ENCODE data around the gene HPCAL4.

HPCAL4 gene

DNA sequence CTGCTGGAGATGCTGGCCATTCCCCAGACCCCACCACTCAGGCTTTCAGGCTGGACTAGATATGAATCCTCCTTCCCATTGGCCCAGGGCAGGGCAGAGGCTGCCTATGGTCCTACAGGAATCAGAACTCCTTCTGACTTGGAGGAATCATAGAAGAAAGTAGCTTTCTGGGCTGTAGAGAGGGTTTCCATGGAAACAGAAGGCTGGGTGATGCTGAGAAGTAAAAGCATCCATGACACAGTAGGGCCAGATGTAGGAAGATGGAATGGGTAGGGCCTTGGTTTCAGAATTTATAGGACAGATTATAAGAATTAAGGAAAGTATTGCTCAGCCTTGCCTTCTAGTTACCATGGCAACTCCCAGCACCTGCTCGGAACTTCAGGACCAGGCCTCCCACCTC lies 28.4 kb downstream of the HPCAL4 start:
- H3K27ac ChIP-seq (ENCODE audit: low read depth, low read length), result no peak overlapping the region
- peaks cover 94% of the 10 kb centered on the region for H3K27me3 ChIP-seq (ENCODE audit: control insufficient read depth, insufficient read depth, low read length)
- no peak overlapping the region for H3K4me3 ChIP-seq (ENCODE audit: low read depth, low read length)
- no peaks in the 10 kb centered on the region for H3K4me1 ChIP-seq (ENCODE audit: control insufficient read depth, insufficient read depth, low read length)
- H3K9ac ChIP-seq (ENCODE audit: low read depth, low read length), result no peak overlapping the region
- H3K36me3 ChIP-seq (ENCODE audit: control insufficient read depth, insufficient read depth, low read length), result no peaks in the 10 kb centered on the region
- H3K9me3 ChIP-seq (ENCODE audit: control insufficient read depth, insufficient read depth, low read length), result no peaks in the 10 kb centered on the region

DNA sequence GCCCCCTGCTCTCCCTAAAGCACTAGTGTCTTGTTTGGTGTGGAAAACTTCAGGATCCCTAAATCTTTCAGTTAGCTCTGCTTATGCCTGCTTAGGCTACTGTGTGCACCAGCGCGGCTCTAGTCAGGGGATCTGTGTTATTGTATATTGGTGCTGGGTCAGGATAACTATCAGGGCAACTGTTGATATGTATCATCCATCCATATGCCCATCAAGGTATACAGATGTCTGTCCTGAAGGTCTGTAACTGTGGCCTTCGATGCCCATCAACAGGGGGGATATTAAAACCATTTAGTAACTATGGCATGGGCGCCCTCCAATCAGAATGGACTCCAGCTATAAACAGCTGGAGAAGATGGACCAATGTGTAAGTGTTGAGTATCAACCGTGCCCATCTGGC lies 31.7 kb downstream of the HPCAL4 start:
- Histone ChIP-seq H3K27me3 (ENCODE audit: control insufficient read depth, insufficient read depth, low read length) (peaks cover 87% of the 10 kb centered on the region), H3K9ac (ENCODE audit: low read depth, low read length) (no peak overlapping the region), H3K4me3 (ENCODE audit: low read depth, low read length) (no peak overlapping the region), H3K9me3 (ENCODE audit: control insufficient read depth, insufficient read depth, low read length) (no peaks in the 10 kb centered on the region), H3K36me3 (ENCODE audit: control insufficient read depth, insufficient read depth, low read length) (no peaks in the 10 kb centered on the region), H3K27ac (ENCODE audit: low read depth, low read length) (no peak overlapping the region), H3K4me1 (ENCODE audit: control insufficient read depth, insufficient read depth, low read length) (no peaks in the 10 kb centered on the region)

DNA sequence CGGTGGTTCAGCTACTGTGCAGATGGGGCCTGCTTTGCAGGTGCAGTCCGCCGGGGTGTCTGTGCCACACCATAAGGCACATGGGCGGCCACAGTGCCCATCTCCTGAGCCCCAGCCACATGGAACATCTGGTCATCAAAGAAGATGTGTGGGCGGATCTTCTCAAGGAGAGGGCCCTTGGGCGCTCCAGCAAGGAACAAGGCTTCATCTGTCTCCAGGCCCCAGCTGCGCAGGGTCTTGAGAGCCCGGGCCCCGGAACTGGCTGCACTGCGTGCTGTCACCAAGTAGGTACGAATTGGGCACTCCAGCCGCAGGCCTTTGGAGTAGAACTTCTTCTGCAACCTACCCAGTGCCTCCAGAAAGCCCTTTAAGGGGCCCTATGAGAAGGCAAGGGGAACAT lies 32.1 kb downstream of the HPCAL4 start:
- no peak overlapping the region for H3K9ac ChIP-seq (ENCODE audit: low read depth, low read length)
- no peak overlapping the region for H3K4me3 ChIP-seq (ENCODE audit: low read depth, low read length)
- H3K9me3 ChIP-seq (ENCODE audit: control insufficient read depth, insufficient read depth, low read length), result no peaks in the 10 kb centered on the region
- H3K27me3 ChIP-seq (ENCODE audit: control insufficient read depth, insufficient read depth, low read length), result peaks cover 89% of the 10 kb centered on the region
- no peaks in the 10 kb centered on the region for H3K36me3 ChIP-seq (ENCODE audit: control insufficient read depth, insufficient read depth, low read length)
- H3K27ac ChIP-seq (ENCODE audit: low read depth, low read length), result no peak overlapping the region
- H3K4me1 ChIP-seq (ENCODE audit: control insufficient read depth, insufficient read depth, low read length), result peaks cover 1% of the 10 kb centered on the region; the same call in 1 of the 2 replicates

DNA sequence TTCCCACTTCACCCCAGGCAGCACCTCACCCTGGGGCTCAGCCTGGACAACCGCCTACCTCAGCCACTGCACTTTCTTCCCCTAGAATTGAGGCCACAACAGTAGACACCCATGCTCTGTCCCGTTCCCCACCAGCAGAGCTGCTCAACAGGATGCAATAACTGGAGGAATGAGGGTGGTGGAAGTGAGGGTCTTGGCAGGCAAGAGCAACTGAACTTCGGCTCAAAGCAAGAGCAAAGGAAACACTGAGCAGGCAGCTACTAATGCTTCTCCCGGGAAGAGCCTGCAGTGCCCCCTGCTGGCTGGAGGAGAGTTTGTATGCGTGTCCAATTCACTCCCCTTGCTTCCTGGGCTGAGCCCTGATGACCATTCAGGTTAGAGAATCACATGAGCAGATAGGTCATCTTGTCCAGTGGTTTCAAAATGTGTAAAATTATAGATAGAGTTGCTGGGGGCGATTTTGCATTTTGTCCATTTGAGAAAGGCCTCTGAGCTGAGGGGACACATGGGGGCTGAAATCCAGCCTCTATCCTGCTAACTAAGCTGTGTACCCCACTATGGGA lies 33.2 kb downstream of the HPCAL4 start:
- Histone ChIP-seq H3K4me3 (ENCODE audit: low read depth, low read length) (no peak overlapping the region), H3K9ac (ENCODE audit: low read depth, low read length) (no peak overlapping the region), H3K27me3 (ENCODE audit: control insufficient read depth, insufficient read depth, low read length) (peaks cover 83% of the 10 kb centered on the region), H3K4me1 (ENCODE audit: control insufficient read depth, insufficient read depth, low read length) (peaks cover 6% of the 10 kb centered on the region; the same call in 1 of the 2 replicates), H3K9me3 (ENCODE audit: control insufficient read depth, insufficient read depth, low read length) (no peaks in the 10 kb centered on the region), H3K27ac (ENCODE audit: low read depth, low read length) (no peak overlapping the region), H3K36me3 (ENCODE audit: control insufficient read depth, insufficient read depth, low read length) (no peaks in the 10 kb centered on the region)

DNA sequence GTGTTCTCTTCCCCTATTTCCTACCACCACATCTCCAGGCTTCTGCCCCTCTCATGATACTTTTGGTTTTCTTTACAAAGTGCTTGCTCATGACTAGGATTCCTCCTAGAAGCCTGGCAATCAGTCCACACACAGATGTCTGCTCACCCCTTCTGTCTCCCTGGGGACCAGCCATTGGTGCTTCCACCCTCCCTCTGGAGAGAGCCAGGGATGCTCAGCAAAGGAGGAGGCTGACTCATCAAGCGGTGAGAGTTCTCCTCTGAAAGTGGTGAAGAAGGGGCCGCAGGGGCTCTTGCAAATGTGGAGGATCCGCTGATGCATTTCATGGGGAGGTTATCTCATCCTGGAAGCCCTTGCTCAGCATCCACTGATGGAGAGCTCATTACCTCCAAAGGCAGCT lies 33.8 kb downstream of the HPCAL4 start:
- Histone ChIP-seq H3K36me3 (ENCODE audit: control insufficient read depth, insufficient read depth, low read length) (no peaks in the 10 kb centered on the region), H3K4me3 (ENCODE audit: low read depth, low read length) (no peak overlapping the region), H3K9me3 (ENCODE audit: control insufficient read depth, insufficient read depth, low read length) (no peaks in the 10 kb centered on the region), H3K4me1 (ENCODE audit: control insufficient read depth, insufficient read depth, low read length) (peaks cover 6% of the 10 kb centered on the region; the same call in 1 of the 2 replicates), H3K27ac (ENCODE audit: low read depth, low read length) (no peak overlapping the region), H3K9ac (ENCODE audit: low read depth, low read length) (no peak overlapping the region), H3K27me3 (ENCODE audit: control insufficient read depth, insufficient read depth, low read length) (peaks cover 77% of the 10 kb centered on the region)

DNA sequence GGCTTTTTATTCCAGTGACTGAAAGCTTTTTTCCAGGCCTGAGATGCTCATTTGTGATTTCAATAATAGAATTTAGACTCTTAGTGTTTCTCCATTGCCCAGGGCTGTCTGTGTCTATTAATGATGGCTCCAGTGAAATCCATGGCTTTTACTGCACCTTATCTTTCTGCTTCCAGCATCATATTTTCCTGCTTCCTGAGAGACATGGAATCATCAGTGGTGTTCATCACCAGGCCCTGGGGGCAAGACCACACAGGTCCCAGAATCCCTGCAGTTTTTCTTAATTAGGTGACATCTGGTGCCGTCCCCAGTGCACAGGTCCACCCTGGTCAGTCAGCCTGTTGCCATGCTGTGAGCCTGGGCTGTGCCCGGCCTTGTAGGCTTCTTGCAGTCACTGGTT lies 34.8 kb downstream of the HPCAL4 start:
- H3K36me3 ChIP-seq (ENCODE audit: control insufficient read depth, insufficient read depth, low read length), result no peaks in the 10 kb centered on the region
- peaks cover 6% of the 10 kb centered on the region; the same call in 1 of the 2 replicates for H3K4me1 ChIP-seq (ENCODE audit: control insufficient read depth, insufficient read depth, low read length)
- no peak overlapping the region for H3K27ac ChIP-seq (ENCODE audit: low read depth, low read length)
- no peak overlapping the region for H3K4me3 ChIP-seq (ENCODE audit: low read depth, low read length)
- H3K9me3 ChIP-seq (ENCODE audit: control insufficient read depth, insufficient read depth, low read length), result no peaks in the 10 kb centered on the region
- peaks cover 67% of the 10 kb centered on the region for H3K27me3 ChIP-seq (ENCODE audit: control insufficient read depth, insufficient read depth, low read length)
- no peak overlapping the region for H3K9ac ChIP-seq (ENCODE audit: low read depth, low read length)

DNA sequence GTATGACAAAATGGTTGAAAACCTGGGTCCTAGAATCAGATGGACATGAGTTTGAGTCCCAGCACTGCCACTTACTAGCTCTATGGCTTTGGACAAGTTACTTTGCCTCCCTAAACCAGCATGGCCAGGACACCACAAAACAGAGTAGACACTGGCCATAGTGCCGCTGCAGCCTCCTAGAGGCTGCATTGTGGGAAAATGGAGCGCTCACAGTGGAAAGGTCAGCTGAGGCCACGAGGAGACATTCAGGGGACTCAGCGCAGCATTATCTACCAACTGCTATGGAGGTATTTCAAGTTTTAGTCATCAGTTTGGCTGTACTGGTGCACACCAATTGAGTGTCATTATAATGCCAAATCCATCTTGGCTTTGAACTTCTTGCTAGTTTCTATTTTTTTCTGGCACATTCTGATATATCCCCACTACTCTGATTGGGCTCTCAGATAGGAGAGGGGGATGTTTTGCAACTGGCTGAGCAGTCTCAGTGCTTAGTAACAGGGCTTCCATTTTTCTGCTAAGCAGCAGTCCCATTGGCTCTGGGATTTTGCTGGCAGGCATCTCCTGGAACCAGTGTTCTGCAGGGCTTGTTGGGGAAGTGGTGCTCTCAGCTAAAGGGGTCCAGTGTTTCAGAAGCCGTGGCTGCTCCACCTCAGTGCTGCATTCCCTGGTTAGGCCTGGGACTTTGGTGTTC lies 35.5 kb downstream of the HPCAL4 start:
- H3K27me3 ChIP-seq (ENCODE audit: control insufficient read depth, insufficient read depth, low read length), result peaks cover 63% of the 10 kb centered on the region
- no peaks in the 10 kb centered on the region for H3K9me3 ChIP-seq (ENCODE audit: control insufficient read depth, insufficient read depth, low read length)
- H3K27ac ChIP-seq (ENCODE audit: low read depth, low read length), result no peak overlapping the region
- no peak overlapping the region for H3K4me3 ChIP-seq (ENCODE audit: low read depth, low read length)
- H3K36me3 ChIP-seq (ENCODE audit: control insufficient read depth, insufficient read depth, low read length), result no peaks in the 10 kb centered on the region
- peaks cover 6% of the 10 kb centered on the region; the same call in 1 of the 2 replicates for H3K4me1 ChIP-seq (ENCODE audit: control insufficient read depth, insufficient read depth, low read length)
- H3K9ac ChIP-seq (ENCODE audit: low read depth, low read length), result no peak overlapping the region

DNA sequence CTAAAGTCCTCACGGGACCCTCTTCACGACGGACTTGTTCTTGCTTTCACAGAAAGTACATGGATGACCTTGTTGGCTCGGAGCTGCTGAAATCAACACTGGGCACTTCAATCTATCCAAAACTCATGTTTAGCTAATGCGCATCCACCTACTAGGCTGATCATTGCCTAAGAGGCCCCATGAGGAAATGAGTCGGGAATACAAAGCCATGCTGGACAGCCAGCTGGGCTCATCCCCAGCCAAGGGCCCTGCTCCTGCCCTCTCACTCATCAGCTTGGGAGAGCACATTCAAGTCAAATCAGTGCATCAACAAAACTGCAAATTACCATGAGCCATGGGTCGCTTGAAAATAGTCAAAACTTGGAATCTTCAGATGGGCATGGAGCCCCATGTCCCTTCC lies 36.9 kb downstream of the HPCAL4 start:
- Histone ChIP-seq H3K27ac (ENCODE audit: low read depth, low read length) (no peak overlapping the region), H3K9me3 (ENCODE audit: control insufficient read depth, insufficient read depth, low read length) (no peaks in the 10 kb centered on the region), H3K4me1 (ENCODE audit: control insufficient read depth, insufficient read depth, low read length) (peaks cover 6% of the 10 kb centered on the region; the same call in 1 of the 2 replicates), H3K36me3 (ENCODE audit: control insufficient read depth, insufficient read depth, low read length) (no peaks in the 10 kb centered on the region), H3K4me3 (ENCODE audit: low read depth, low read length) (no peak overlapping the region), H3K9ac (ENCODE audit: low read depth, low read length) (no peak overlapping the region), H3K27me3 (ENCODE audit: control insufficient read depth, insufficient read depth, low read length) (peaks cover 57% of the 10 kb centered on the region)

DNA sequence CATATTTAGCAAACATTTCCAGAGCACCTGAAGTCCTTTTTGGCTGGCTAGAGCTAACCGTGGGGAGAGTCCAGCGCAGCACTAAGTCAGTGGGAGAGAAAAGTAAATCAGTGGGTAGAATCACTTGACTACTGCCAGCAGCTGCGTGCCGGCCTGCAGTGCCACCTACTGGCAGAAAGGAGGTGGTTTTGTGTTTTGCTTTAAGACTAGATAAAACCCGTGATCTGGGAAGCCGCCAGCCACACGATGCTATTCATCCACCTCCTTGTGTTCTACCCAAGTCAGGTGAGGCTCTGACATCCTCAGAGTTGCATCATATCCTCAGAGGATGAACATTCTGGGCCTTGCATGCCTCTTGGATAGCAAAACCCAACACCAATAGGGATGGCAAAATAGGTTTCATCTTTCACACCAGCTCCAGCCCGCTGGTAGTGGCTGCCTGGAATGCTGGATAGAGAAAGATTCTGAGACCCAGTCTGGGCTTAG lies 37.6 kb downstream of the HPCAL4 start:
- Histone ChIP-seq H3K36me3 (ENCODE audit: control insufficient read depth, insufficient read depth, low read length) (no peaks in the 10 kb centered on the region), H3K9ac (ENCODE audit: low read depth, low read length) (no peak overlapping the region), H3K4me1 (ENCODE audit: control insufficient read depth, insufficient read depth, low read length) (peaks cover 6% of the 10 kb centered on the region; the same call in 1 of the 2 replicates), H3K27me3 (ENCODE audit: control insufficient read depth, insufficient read depth, low read length) (peaks cover 50% of the 10 kb centered on the region), H3K9me3 (ENCODE audit: control insufficient read depth, insufficient read depth, low read length) (no peaks in the 10 kb centered on the region), H3K4me3 (ENCODE audit: low read depth, low read length) (no peak overlapping the region), H3K27ac (ENCODE audit: low read depth, low read length) (no peak overlapping the region)

DNA sequence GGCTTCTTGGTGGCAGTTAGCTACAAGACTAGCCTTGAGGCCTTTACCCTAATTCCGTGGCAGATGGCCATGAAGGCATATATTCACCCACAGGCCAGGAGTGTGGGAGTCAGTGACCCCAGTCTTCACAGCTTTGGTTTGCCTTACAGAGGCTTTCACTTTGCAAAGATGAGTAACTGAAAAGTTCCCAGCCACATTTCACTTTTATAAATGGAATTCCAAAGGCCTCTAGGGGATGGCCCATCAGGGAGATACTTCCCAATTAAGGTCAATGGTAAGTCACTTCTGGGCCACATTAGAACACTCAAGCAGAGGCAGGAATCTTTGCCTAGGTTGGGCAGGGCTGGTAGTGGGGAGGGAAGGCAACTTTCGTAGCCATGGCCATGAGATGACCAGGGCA lies 38.7 kb downstream of the HPCAL4 start:
- no peaks in the 10 kb centered on the region for H3K9me3 ChIP-seq (ENCODE audit: control insufficient read depth, insufficient read depth, low read length)
- no peak overlapping the region for H3K4me3 ChIP-seq (ENCODE audit: low read depth, low read length)
- H3K9ac ChIP-seq (ENCODE audit: low read depth, low read length), result no peak overlapping the region
- H3K27ac ChIP-seq (ENCODE audit: low read depth, low read length), result no peak overlapping the region
- no peaks in the 10 kb centered on the region for H3K36me3 ChIP-seq (ENCODE audit: control insufficient read depth, insufficient read depth, low read length)
- peaks cover 46% of the 10 kb centered on the region for H3K27me3 ChIP-seq (ENCODE audit: control insufficient read depth, insufficient read depth, low read length)
- peaks cover 6% of the 10 kb centered on the region; the same call in 1 of the 2 replicates for H3K4me1 ChIP-seq (ENCODE audit: control insufficient read depth, insufficient read depth, low read length)

DNA sequence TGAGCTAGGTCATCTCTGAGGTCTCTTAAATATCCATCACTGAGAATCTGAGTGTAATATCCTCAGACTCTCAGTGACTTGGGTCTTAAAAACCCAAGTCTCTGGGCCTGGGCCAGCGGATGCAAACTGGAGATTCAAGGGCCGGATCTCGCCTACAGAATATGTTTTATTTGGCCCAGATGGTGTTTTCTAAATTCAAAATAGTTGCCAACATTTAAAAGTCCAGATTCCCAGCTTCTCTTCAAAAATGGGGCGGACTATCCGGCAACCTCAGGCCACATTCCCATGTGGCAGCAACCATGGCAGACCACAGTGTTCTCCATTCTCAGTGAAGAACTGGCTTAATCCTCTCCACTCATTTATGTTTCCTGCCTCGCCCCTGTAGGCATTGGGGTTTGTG lies 39.1 kb downstream of the HPCAL4 start:
- no peak overlapping the region for H3K4me3 ChIP-seq (ENCODE audit: low read depth, low read length)
- H3K9me3 ChIP-seq (ENCODE audit: control insufficient read depth, insufficient read depth, low read length), result no peaks in the 10 kb centered on the region
- H3K36me3 ChIP-seq (ENCODE audit: control insufficient read depth, insufficient read depth, low read length), result no peaks in the 10 kb centered on the region
- H3K4me1 ChIP-seq (ENCODE audit: control insufficient read depth, insufficient read depth, low read length), result peaks cover 6% of the 10 kb centered on the region; the same call in 1 of the 2 replicates
- H3K9ac ChIP-seq (ENCODE audit: low read depth, low read length), result no peak overlapping the region
- peaks cover 45% of the 10 kb centered on the region for H3K27me3 ChIP-seq (ENCODE audit: control insufficient read depth, insufficient read depth, low read length)
- no peak overlapping the region for H3K27ac ChIP-seq (ENCODE audit: low read depth, low read length)
